GM12801 (cell line): ENCODE results near the gene WDFY4.

Source experiments
- TF ChIP-seq, protein P1 (sequence below): IDR thresholded peaks from one replicate; pipeline ENCODE4 v1.5.1; 2011; ENCODE audit warnings: control low read depth; ENCODE audit not compliant: insufficient read length; ENCODE audit errors: extremely low read depth

The WDFY4 gene

DNA sequence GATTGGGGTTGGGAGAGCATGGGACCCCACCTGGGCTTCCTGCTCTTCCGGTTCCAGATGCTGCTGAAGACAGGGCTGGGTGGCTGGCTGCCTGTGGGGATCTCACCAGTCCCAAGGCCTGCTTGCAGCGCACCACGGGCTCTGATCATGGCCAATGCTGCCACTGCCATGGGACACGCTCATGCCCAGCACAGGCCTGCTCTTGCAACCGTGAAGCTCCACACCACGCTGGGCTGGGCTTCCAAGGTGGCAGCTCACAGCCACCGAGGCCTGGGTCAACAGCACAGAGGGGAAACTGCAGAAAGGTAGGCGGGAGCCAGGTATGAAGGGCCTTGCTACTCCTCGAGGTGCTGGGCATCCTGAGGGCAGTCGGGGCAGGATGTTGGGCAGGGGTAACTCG, 327.1 kb downstream of the WDFY4 start:
- TF ChIP-seq, protein P1, sequence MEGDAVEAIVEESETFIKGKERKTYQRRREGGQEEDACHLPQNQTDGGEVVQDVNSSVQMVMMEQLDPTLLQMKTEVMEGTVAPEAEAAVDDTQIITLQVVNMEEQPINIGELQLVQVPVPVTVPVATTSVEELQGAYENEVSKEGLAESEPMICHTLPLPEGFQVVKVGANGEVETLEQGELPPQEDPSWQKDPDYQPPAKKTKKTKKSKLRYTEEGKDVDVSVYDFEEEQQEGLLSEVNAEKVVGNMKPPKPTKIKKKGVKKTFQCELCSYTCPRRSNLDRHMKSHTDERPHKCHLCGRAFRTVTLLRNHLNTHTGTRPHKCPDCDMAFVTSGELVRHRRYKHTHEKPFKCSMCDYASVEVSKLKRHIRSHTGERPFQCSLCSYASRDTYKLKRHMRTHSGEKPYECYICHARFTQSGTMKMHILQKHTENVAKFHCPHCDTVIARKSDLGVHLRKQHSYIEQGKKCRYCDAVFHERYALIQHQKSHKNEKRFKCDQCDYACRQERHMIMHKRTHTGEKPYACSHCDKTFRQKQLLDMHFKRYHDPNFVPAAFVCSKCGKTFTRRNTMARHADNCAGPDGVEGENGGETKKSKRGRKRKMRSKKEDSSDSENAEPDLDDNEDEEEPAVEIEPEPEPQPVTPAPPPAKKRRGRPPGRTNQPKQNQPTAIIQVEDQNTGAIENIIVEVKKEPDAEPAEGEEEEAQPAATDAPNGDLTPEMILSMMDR: no peak

DNA sequence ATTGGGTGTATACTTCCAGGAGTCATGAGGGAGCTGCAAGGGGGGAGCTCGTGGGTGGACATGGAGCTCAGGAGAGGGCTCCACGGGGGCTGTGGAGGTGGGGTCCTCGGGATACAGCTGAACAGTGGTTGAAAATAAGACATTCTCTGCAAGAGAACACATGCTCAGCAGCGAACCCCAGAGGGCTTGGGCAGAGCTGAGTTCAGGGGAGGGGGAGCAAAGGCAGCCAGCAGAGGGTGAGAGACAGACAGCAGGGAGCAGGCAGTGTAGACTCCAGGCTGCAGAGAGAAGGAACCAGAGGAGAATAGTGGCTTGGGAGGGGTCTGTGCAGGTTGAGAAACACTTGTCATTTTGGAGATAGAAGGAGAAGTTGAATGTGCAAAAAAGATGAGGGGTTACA, 327.9 kb downstream of the WDFY4 start:
- TF ChIP-seq, protein P1: no peak

DNA sequence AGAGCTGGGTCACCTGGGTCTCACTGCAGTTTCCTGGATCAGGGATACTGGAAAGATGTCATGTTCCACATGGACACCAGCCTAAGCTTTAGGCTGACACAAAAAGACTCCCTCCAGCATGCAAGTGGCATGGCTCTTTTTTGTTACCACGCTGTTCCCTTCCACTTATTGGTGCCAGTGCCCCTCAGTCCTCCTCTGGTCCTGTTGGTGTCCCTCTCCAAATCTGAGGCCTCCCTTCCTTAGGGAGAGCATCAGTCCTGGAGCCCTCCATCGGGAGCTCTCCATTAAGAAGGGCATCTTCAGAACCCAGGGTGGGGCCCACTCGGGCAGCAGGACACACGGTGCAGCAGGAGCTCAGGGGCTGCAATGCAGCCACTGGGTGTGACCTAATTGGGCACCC, 331.0 kb downstream of the WDFY4 start:
- TF ChIP-seq, protein P1: no peak

DNA sequence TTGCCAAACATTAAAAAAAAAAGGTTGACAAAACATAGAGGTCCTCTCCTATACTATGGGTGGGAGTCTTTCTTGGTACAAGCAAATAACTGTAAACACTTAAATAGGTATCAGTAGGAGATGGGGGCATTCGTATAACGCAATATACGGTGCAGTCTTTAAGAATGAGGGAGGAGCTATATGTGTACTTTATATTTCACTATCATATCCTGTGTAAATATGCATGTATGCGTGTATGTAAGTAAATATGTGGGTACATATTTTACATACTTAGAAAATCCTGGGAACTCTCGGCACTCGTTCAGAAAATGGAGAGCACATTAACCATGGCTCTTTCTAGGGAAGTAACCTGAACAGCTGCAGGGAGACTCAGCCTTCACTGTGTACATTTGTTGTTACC, 337.0 kb downstream of the WDFY4 start:
- TF ChIP-seq, protein P1: no peak

DNA sequence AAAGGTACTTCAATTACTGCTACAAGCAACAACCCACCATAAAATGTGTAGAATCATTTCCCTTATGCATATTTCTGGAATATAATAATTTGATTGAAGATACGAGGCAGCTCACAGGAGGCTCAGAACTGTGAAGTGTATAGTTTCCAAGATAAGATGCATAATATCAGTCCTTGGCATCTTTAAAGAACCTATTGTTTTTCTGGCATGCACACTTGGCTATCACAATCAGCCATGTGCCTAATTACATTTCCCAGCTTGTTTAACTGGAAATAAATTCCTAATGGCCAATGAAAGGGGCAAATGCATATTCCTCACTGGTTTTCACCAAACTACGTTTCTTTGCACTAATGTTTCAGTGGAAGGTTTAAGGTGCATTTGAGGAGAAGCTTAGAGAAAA, 338.4 kb downstream of the WDFY4 start:
- TF ChIP-seq, protein P1: no peak

DNA sequence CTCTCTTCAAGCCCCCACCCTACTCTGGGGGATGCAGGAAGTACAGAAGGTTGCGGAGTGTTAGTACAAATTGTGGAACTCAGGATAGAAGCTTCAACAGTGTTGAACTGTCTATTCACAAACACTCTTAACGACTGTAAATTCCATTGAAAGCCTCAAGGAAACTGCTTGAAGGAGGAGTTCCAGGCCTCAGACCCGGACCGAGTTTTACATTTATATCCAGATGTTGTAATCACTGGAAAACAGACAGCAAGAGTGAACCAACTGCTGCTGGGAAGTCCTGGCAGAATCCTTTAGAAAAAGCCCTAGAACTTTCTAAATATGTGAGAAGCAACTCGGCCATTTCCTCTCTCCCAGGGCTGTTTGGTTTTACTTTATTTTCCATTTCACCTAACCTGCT, 339.1 kb downstream of the WDFY4 start:
- TF ChIP-seq, protein P1: no peak

DNA sequence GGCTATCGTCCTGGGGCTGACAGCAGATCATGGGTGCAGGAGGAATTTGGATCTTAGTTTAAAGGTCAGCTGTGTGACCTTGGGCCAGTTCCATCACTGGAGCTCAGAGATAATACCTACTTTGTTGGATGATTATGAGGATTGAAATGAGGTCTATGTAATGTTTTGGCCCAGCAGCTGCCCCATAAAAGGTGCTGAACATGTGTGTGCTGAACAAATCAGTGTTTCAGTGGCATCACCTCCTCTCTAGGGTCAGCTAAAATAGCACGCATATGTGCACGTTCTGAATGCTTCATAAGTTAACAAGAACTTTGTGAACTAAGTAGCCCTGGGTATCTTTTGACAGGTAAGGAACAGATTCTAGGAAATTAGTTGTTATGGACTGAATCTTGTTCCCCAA, 339.8 kb downstream of the WDFY4 start:
- TF ChIP-seq, protein P1: no peak
